ENCODE measurements around the gene CHRM2. TPM values are rescaled to one million over a fixed set of nuclear protein-coding genes. Genes with fewer than 3 reads are reported as not detected.

CHRM2 gene
- total RNA-seq = 44.5 and 46.1 TPM in 2 replicates

GRCh38 chr7:136868496-136869000, at the start of gene CHRM2:
TSS of gene CHRM2 (plus strand) at chr7:136868652. CDS start at chr7:137014866, 146,214 bp downstream.

Measured in smooth muscle cell of bladder (primary cell).